Colon (tissue), 2 donors: ENCODE data around the gene YIF1A.
"Not testable (repeated sequence)": the region's sequence is repeated elsewhere in the genome, so short reads cannot be mapped to it uniquely, and the experiment has no call there.

Experiments
- FAIRE-seq: peaks from 2 replicates; lab custom pipeline; 2012; peaks lifted over from hg19 to GRCh38; lab: Jason Lieb, UNC
- donor health status: control.
- donor health status: control.

Gene YIF1A

GRCh38 chr11:66311965-66312548 is 23.1 kb upstream of the YIF1A start:
- FAIRE-seq, result no peak

DNA sequence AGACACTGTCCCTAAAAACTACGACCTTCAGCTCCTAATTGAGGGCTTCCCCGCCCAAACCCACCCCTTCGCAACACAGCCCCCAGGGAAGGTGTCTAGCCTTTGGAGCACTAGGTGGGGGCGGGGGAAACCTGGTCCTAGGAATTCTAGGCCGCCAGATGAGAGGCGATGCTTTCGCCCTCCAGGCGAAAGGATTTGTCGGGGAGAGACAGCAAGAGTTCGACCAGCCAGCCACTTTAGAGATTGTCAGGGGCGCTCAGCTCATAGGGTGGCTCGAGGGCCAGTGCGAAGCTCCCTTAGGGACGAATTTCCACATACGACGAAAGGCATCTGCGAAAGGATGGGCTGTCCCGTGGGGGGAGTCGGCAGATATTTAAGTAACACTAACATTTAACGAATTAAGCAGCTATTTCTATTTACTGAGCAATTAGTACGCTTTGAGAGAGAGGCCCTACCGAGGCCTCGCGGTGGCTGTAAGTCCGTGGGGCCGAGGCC is 22.6 kb upstream of the YIF1A start:
- no peak for FAIRE-seq

- not testable (repeated sequence) for FAIRE-seq
Observed at GRCh38 chr11:66310803-66311440, 22.0 kb upstream of the YIF1A start.

DNA sequence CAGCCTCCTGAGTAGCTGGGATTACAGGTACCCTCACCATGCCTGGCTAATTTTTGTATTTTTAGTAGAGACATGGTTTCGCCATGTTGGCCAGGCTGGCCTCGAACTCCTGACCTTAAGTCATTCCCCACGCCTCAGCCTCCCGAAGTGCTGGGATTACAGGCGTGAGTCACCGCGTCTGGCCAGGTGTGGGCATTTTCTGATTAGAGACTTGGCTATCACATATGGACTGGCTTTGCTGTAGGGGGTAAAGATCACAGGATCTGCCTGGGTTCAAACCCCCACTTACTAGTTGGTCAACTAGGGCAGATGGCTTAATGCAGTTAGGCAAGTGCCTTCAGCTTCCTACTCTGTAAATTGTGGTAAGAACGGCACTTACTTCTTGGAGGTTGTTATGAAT is 21.4 kb upstream of the YIF1A start:
- FAIRE-seq, result no peak

DNA sequence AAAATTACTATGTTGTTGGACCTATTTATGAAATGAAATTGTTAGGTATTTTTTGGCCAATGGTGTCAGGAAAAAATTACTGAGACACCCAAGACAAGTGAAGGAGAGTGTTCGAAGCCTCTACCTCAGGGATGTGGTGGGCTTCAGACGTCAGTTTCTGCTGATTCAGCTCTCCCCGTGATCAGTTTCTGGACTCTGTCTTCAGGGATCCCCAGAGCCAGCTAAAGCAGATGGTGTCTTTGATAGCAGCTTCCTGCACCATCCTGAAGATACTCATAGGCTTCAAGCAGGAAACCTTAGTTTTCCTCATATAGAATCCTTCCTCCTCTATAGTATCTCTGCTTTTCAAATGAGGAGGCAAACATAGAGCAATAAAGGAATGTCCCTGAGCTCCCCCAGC is 20.5 kb upstream of the YIF1A start:
- FAIRE-seq, result no peak

- no peak for FAIRE-seq
Observed at GRCh38 chr11:66302656-66303055, 13.7 kb upstream of the YIF1A start.

GRCh38 chr11:66299186-66299585 is 10.2 kb upstream of the YIF1A start:
- no peak for FAIRE-seq

- FAIRE-seq, result no peak
Observed at GRCh38 chr11:66297610-66298009, 8.7 kb upstream of the YIF1A start.

DNA sequence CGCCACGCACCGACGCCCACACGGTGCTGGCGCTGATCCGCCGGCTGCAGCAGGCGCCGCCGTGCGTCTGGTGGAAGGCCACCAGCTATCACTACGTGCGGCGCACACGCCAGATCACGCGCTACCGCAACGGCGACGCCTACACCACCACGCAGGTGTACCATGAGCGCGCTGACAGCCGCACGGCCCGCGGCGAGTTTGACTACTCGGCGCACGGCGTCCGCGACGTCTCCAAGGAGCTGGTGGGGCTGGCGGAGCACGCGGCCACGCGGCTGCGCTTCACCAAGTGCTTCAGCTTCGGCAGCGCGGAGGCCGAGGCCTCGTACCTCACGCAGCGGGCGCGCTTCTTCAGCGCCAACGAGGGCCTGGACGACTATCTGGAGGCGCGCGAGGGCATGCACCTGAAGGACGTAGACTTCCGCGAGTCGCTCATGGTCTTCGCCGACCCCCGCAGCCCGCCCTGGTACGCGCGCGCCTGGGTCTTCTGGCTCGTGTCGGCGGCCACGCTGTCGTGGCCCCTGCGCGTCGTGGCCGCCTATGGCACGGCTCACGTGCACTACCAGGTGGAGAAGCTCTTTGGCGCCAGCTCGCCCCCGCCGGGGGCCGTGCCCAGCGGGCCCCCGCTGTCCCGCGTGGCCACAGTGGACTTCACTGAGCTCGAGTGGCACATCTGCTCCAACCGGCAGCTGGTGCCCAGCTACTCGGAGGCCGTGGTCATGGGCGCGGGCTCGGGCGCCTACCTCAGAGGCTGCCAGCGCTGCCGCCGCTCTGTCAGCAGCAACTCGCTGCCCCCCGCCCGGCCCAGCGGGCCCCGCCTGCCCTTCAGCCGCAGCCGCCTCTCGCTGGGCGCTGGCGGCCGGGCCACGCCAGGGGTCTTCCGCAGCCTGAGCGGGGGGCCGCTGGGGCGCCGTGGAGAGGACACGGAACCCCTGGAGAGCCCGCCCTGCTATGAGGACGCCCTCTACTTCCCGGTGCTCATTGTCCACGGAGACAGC is 6.0 kb upstream of the YIF1A start:
- FAIRE-seq, result no peak

- FAIRE-seq, result no peak
Observed at GRCh38 chr11:66293777-66294625, 5.1 kb upstream of the YIF1A start.

DNA sequence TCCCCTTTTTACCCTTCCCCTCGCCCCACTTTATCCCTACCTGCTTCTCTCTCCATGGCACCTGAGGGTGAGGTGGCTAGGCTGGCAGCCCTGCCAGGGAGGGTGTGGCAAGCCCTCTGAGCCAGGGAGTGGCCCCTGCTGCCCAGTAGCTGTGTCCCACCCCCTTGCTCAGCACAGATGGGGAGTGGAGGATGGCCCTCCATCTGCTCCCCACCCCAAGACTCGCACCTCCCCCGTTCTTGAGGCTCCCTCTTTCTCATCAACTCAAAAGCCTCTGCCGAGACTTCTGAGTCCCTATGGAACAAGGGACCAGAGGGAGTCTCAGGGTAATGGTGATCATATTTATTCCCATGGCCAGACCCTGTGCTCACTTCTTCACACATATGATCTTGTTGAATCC is 4.4 kb upstream of the YIF1A start:
- FAIRE-seq, result no peak

DNA sequence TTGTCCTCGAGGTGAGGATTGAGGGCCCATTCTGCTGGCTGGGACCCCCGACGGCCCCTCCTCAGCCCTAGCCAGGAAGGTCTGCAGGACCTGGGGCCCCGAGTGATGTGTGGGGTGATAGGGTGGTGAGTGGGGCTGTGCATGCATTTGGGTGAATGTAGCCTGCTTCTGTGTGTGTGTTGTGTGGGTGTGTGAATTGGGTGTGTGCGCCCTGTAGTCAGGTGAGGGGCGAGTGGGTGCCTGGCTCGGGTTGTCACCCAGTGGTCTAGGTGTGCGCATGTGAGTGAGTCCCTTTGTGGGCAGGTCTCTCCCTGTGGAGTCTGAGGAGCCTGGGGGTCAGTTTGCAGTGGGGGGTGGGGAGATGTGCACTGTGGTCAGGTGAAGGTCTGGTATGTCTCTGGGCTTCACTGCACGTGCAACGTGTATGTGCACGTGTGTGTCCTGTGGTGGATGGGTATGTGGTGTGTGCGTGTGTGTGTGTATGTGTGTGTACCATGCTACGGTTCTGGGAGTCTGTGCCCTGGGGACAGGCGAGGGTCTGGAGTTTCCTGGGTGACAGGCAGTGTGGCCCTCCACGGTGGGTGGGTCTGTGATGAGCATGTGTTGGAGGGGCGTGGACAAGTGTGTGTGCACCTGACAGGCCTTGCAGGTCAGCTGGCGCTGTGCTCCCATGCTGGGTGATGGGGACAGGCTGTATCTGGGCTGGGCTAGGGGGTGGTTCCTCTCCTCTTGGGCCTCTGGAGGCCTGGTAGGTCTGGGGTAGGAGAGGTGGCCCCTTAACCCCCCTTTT is 3.8 kb upstream of the YIF1A start:
- FAIRE-seq, result no peak

DNA sequence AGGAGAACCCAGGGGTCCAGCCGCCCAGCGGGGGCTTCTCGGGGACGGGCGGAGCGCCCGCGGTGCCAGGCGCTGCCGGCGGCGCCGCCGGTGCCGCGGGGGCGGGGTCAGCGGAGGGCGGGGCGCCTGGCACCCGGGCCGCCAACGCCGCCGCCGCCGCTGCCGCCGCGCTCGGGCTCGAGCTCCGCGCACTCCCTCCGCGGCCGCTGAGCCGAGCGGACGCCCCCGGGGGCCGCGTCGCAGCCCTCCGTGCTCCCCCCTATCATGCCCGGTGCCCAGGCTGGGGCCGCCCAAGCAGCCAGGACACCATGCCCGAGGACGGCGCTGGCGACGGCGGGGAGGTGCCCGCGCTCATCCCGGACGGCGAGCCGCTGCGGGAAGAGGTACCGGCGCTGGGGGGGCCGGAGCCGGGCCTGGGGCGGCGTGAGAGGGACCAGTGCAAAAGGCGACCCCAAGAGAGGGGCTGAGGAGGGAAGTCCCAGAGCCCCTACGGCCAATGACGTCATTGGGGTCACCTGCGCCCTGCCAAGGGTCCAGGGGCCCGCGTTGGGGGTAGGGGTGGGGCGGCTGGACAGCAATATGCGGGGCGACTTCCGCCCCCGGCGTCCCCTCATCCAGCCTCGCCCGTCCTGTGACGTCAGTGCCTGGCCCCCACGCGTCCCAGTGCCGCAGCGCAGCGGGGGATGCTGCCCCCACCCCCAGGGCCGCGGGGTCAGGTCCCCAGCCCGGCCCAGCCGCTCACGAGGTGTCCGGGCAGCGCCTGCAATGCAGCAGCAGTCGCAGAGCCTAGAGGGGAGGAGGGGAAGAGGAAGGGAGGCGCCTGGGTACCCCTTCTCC is 3.0 kb upstream of the YIF1A start, which contains the start of gene TMEM151A:
Gene TMEM151A, plus strand, starts transcription at position 189 of the 837 bp plus-strand sequence. Its CDS starts 120 bp downstream, at position 309.
- FAIRE-seq, result no peak

DNA sequence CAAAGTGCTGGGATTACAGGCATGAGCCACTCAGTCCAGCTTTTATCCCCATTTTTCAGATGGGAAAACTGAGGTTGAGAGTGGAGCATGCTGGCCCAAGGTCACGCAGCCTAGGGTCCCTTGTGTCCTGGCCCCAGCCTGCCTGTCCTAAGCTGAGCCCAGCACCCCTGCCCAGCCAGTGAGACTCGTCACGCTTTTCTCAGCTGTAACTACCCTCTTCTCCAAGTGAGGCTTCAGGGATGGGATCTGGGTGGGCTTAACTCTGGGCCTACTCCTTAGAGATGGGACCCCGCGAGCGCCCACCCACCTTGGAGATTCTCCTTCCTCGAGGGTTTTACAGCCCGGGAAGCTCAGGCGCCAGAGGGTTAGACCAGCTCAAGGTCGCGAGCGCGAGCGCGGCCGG is 2.4 kb upstream of the YIF1A start:
- no peak for FAIRE-seq

DNA sequence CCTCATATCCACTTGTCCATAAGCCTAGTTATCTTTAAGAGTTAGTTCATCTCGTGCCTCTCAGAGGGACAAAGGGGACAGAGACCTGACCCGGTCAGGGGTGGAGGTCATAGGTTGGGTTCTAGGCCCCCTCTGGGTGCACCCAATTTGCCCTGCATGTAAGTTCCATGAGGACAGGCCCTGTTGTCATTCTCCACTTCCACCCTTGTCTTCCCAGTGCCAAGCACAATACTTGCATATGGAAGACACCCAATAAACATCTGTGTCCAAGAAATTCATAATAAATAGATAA is 1.3 kb upstream of the YIF1A start:
- no peak for FAIRE-seq

GRCh38 chr11:66289548-66290329 is 796 bp upstream of the YIF1A start:
- FAIRE-seq, result no peak

GRCh38 chr11:66287889-66288670 is 863 bp downstream of the YIF1A start:
- no peak for FAIRE-seq

DNA sequence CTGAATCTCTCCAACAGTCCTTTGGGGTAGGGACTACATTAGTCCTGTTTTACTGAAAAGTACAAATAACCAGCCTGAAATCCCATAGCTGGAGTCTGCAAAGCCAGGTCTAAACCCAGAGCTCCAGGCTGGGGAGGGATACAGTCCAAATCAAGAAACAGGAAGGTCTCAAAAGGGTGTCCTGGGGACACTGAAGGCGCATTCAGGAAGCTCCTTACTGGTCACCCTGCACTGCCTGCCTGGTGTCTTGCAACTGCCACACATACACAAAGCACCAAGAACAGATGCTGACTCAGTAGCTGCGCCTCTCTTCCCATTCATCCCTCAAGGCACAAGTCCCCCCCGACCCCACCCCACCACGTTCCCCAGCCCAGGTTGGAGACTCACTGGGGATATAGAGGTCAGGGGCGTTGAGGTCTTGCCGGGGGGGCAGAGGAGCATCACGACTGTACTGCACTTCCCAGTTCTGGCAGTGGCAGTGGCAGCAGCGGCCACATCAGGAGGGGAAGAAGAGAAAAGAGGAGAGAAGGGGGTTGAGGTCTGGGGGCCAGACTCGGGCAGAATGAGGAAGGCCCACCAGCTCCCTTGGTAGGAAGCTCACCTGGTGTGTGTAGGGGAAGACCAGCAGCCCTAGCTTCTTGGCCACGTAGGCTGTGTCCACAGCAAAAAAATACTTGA is 1.6 kb downstream of the YIF1A start:
- no peak for FAIRE-seq
